Lower leg skin (tissue), 3 donors: Measurements from ENCODE around the gene CD93.

Experiments used
- CTCF ChIP-seq, 3 donors: fragments of 450-650 bp; IDR thresholded peaks; one replicate each; pipeline ENCODE4 v1.5.1; 2016; ENCODE audit warnings: antibody characterized with exemption in 3 of 3, mild to moderate bottlenecking in 3 of 3, moderate library complexity in 2 of 3
- POLR2A ChIP-seq, 2 donors: fragments of 450-650 bp; IDR thresholded peaks; one replicate each; pipeline ENCODE4 v1.6.1; 2016 to 2017; ENCODE audit warnings: antibody characterized with exemption in 2 of 2, mild to moderate bottlenecking in 1 of 2, moderate library complexity in 1 of 2

GRCh38 chr20:23103284-23104018 lies 17.3 kb upstream of the CD93 start:
- TF ChIP-seq CTCF (IDR thresholded peaks at IDR 0.05) = no peak
- no peak for TF ChIP-seq POLR2A (IDR thresholded peaks at IDR 0.05)
